OCI-LY7 (cell line): ENCODE measurements around the gene CRX. TPM values are rescaled to one million over a fixed set of nuclear protein-coding genes. Genes with fewer than 3 reads are reported as not detected.
A peak's percentile ranks its signal among the peaks of the same experiment; 100 is the strongest.
"Not testable (repeated sequence)": the region's sequence is repeated elsewhere in the genome, so short reads cannot be mapped to it uniquely, and the experiment has no call there.

Experiments
- Bru-seq: library from RNA; stranded (reverse); fragments of 400-500 nt; gene quantifications from one replicate; lab custom pipeline; 2021; lab: Mats Ljungman, UMichigan
- BruChase-seq, 2 experiments: library from RNA; stranded (reverse); fragments of 400-500 nt; gene quantifications; one replicate each; lab custom pipeline; 2021; lab: Mats Ljungman, UMichigan
- BruUV-seq: library from RNA; stranded (reverse); fragments of 400-500 nt; replicated peaks from 2 replicates; lab custom pipeline; 2021; lab: Mats Ljungman, UMichigan
- CTCF ChIA-PET: fragments of 300-600 bp; sonication (Branson Sonifier 250); formaldehyde crosslinking; loops from one replicate; lab custom pipeline; 2022; ENCODE audit warnings: antibody characterized with exemption; ENCODE audit not compliant: unreplicated experiment; lab: Charles Lee
- POLR2A ChIA-PET: fragments of 300-600 bp; sonication (Branson Sonifier 250); formaldehyde crosslinking; loops from one replicate; lab custom pipeline; 2022; ENCODE audit warnings: antibody characterized with exemption; lab: Charles Lee
- DNase-seq: peaks from one replicate; pipeline ENCODE4 v3.0.0-alpha.2; 2015; ENCODE audit warnings: low spot score
- H2AFZ ChIP-seq: fragments of 200-600 bp; sonication (generic), shearing (Covaris generic); 2 replicates; pipeline ENCODE4 v1.6.1; 2014; ENCODE audit warnings: mild to moderate bottlenecking, antibody characterized with exemption, low read length, moderate library complexity
- H3K27ac ChIP-seq: fragments of 200-600 bp; sonication (generic); 2 replicates; pipeline ENCODE4 v1.5.1; 2014; ENCODE audit warnings: mixed run types, low read depth, mild to moderate bottlenecking, moderate library complexity, low read length, inconsistent platforms; ENCODE audit not compliant: poor library complexity, severe bottlenecking
- H3K36me3 ChIP-seq: fragments of 200-600 bp; sonication (generic); 2 replicates; pipeline ENCODE4 v1.6.1; 2014; ENCODE audit warnings: mild to moderate bottlenecking, antibody characterized with exemption, low read length, moderate library complexity, mixed read lengths; ENCODE audit not compliant: insufficient read depth
- H3K4me1 ChIP-seq: fragments of 200-600 bp; sonication (generic); 2 replicates; pipeline ENCODE4 v1.5.1; 2014; ENCODE audit warnings: mild to moderate bottlenecking, low read length; ENCODE audit not compliant: insufficient read depth, poor library complexity, severe bottlenecking
- H3K4me2 ChIP-seq: fragments of 200-600 bp; sonication (generic); 2 replicates; pipeline ENCODE4 v1.6.1; 2014; ENCODE audit warnings: mild to moderate bottlenecking, low read length
- H3K4me3 ChIP-seq: fragments of 200-600 bp; sonication (generic); 2 replicates; pipeline ENCODE4 v1.5.1; 2014; ENCODE audit warnings: mild to moderate bottlenecking, low read depth, low read length; ENCODE audit not compliant: poor library complexity, severe bottlenecking
- H3K79me2 ChIP-seq: fragments of 200-600 bp; sonication (generic); 2 replicates; pipeline ENCODE4 v1.6.1; 2016; ENCODE audit warnings: low read depth, mild to moderate bottlenecking, low read length, moderate library complexity, mixed read lengths; ENCODE audit not compliant: insufficient read depth
- H3K9me2 ChIP-seq: fragments of 200-600 bp; sonication (generic); 2 replicates; pipeline ENCODE4 v1.6.1; 2016; ENCODE audit warnings: mild to moderate bottlenecking, low read length, mixed read lengths; ENCODE audit not compliant: insufficient read depth
- H3K9me3 ChIP-seq: fragments of 200-600 bp; sonication (generic); 2 replicates; pipeline ENCODE4 v1.6.1; 2014; ENCODE audit warnings: mild to moderate bottlenecking, mixed run types, low read length, mixed read lengths
- H4K20me1 ChIP-seq: fragments of 200-600 bp; sonication (generic); 2 replicates; pipeline ENCODE4 v1.6.1; 2014; ENCODE audit warnings: mild to moderate bottlenecking, antibody characterized with exemption, low read length, moderate library complexity, mixed read lengths; ENCODE audit not compliant: insufficient read depth
- EZH2phosphoT487 ChIP-seq: fragments of 200-600 bp; sonication (generic); IDR thresholded peaks from 2 replicates; pipeline ENCODE4 v1.6.1; 2018; ENCODE audit warnings: low read depth, borderline replicate concordance, mild to moderate bottlenecking, mixed run types, antibody characterized with exemption, low read length, moderate library complexity, mixed read lengths
- intact Hi-C: fragments of 100-400 bp; cut with micrococcal nuclease; formaldehyde crosslinking; loops from one replicate; pipeline ENCODE4 v1.10.0; 2022; ENCODE audit not compliant: unreplicated experiment
- long read RNA-seq: library from polyadenylated mRNA; stranded (forward); transcript quantifications from one replicate; pipeline ENCODE4 v2.0.0, GENCODE V29; 2022
- total RNA-seq, 2 experiments: library from RNA; depleted of rRNA in 1 of 2; stranded (reverse); fragments of >200 nt in 1 of 2; shearing (Covaris generic) in 1 of 2; gene quantifications; 2 replicates each; pipeline ENCODE4 v1.2.3, GENCODE V29; 2014 to 2022
- TF ChIP-seq, protein P1 (sequence below): fragments of 200-600 bp; sonication (generic); conservative IDR thresholded peaks from 2 replicates; pipeline ENCODE4 v1.5.1; 2014; ENCODE audit warnings: mild to moderate bottlenecking, antibody characterized with exemption, low read length, moderate library complexity, mixed read lengths

The CRX gene
- not detected in 2 replicates for total RNA-seq (2014; rRNA removed; shearing (Covaris generic))
- 0.11 TPM in 1 of 2 replicates, not detected in the other for total RNA-seq (2022)
- Bru-seq, nascent RNA = not detected
- not detected for BruChase-seq, experiment 1, labeled RNA remaining after a 6-hour chase
- percentile 3 among the genes with signal in this experiment for BruChase-seq, experiment 2, labeled RNA remaining after a 2-hour chase
- long read RNA-seq = 0 reads

- TF ChIP-seq EZH2phosphoT487 = no peak
- TF ChIP-seq, protein P1, sequence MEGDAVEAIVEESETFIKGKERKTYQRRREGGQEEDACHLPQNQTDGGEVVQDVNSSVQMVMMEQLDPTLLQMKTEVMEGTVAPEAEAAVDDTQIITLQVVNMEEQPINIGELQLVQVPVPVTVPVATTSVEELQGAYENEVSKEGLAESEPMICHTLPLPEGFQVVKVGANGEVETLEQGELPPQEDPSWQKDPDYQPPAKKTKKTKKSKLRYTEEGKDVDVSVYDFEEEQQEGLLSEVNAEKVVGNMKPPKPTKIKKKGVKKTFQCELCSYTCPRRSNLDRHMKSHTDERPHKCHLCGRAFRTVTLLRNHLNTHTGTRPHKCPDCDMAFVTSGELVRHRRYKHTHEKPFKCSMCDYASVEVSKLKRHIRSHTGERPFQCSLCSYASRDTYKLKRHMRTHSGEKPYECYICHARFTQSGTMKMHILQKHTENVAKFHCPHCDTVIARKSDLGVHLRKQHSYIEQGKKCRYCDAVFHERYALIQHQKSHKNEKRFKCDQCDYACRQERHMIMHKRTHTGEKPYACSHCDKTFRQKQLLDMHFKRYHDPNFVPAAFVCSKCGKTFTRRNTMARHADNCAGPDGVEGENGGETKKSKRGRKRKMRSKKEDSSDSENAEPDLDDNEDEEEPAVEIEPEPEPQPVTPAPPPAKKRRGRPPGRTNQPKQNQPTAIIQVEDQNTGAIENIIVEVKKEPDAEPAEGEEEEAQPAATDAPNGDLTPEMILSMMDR = no peak
- no peak for DNase-seq
- Histone ChIP-seq H3K79me2 (no peaks in the 10 kb centered on the region), H3K4me3 (no peak within 1 kb of the TSS), H3K4me1 (no peaks in the 10 kb centered on the region), H3K4me2 (no peak within 1 kb of the TSS), H3K36me3 (no peaks in the 10 kb centered on the region), H3K27ac (no peak within 1 kb of the TSS), H4K20me1 (no peaks in the 10 kb centered on the region), H3K9me3 (no peaks in the 10 kb centered on the region), H3K9me2 (no peaks in the 10 kb centered on the region), H2AFZ (no peak within 1 kb of the TSS)
- POLR2A ChIA-PET = no interaction called here
- intact Hi-C loops = no loop called here
- CTCF ChIA-PET = no interaction called here
- no TSS peak for BruUV-seq
Measured at GRCh38 chr19:47821460-47822020, at the start of gene CRX. Gene CRX, plus strand, starts transcription at chr19:47821937. Its CDS starts 12,507 bp downstream, at chr19:47834444.

- H3K4me2 ChIP-seq = no peak overlapping the region
- no peak for TF ChIP-seq EZH2phosphoT487
- TF ChIP-seq, protein P1 = no peak
- intact Hi-C loops = no loop called here
Measured at GRCh38 chr19:47776568-47776967, 45.2 kb upstream of the CRX start.

DNA sequence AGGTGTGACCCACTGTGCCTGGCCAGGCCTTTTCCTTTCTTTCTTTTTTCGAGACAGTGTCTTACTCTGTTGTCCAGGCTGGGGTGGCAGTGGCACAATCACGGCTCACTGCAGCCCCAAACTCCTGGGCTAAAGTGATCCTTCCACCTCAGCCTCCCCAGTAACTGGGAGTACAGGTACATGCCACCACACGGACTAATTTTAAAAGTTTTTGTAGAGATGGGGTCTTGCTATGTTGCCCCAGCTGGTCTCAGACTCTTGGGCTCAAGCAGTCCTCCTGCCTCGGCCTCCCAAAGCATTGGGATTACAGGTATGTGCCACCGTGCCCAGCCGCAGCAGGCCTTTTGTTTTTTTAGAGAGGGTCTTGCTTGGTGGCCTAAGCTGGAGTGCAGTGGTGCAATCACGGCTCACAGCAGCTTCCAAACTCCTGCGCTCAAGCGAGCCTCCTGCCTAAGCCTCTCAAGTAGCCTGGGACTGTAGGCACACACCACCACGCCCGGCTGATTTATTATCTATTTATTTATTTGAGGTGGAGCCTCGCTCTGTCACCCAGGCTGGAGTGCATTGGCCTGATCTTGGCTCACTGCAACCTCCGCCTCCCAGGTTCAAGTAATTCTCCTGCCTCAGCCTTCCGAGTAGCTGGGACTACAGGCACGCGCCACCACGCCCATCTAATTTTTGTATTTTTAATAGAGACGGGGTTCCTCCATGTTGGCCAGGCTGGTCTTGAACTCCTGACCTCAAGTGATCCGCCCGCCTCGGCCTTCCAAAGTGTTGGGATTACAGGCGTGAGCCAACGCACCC is 44.3 kb upstream of the CRX start:
- H3K9me2 ChIP-seq, H3K27ac ChIP-seq, H3K36me3 ChIP-seq, POLR2A ChIA-PET, H3K4me1 ChIP-seq, BruUV-seq, intact Hi-C loops, H3K79me2 ChIP-seq, DNase-seq, H4K20me1 ChIP-seq, H3K9me3 ChIP-seq: not testable (repeated sequence)
- CTCF ChIA-PET = interaction anchor here (0.5 kb wide), 1 partner anchor 70 kb away, joined by 3 read pairs; no protein-coding TSS in a partner anchor
- Histone ChIP-seq H3K4me2 (peak overlapping the region; percentile 93), H3K4me3 (peak overlapping the region; percentile 93), H2AFZ (peak overlapping the region; percentile 74; the same call in 1 of the 2 replicates)

More at GRCh38 chr19:47776568-47776967, 45.2 kb upstream of the CRX start:
- Histone ChIP-seq H3K9me3 (no peaks in the 10 kb centered on the region), H3K4me3 (no peak overlapping the region), H4K20me1 (no peaks in the 10 kb centered on the region), H3K4me1 (peaks cover 8% of the 10 kb centered on the region), H2AFZ (no peak overlapping the region), H3K9me2 (no peaks in the 10 kb centered on the region), H3K36me3 (0 out of 2 replicates have a peak, but pooled peaks cover 3% of the 10 kb centered on the region), H3K27ac (no peak overlapping the region), H3K79me2 (peaks cover 7% of the 10 kb centered on the region; the same call in 1 of the 2 replicates)
- no peak for DNase-seq
- POLR2A ChIA-PET = interaction anchor here (0.6 kb wide), 1 partner anchor 202 kb away, joined by 3 read pairs; no protein-coding TSS in a partner anchor
- BruUV-seq = no TSS peak
- CTCF ChIA-PET = no interaction called here
